WTC11 (cell line): Measurements from ENCODE around the gene CLMN. TPM values are rescaled to one million over a fixed set of nuclear protein-coding genes. Genes with fewer than 3 reads are reported as not detected.

Experiments used
- ATAC-seq: fragments of 200-7000 bp; cut with Tn5 transposase; 2 replicates; pipeline ENCODE4 v1.10.0; 2021; ENCODE audit warnings: mild to moderate bottlenecking, moderate library complexity
- CTCF ChIA-PET: fragments of 300-600 bp; sonication (Branson Sonifier 250); formaldehyde crosslinking; loops from one replicate; lab custom pipeline; 2021; ENCODE audit warnings: antibody characterized with exemption; lab: Charles Lee
- POLR2A ChIA-PET: fragments of 350-600 bp; sonication (Branson Sonifier 250); formaldehyde crosslinking; loops from one replicate; lab custom pipeline; 2021; ENCODE audit warnings: antibody characterized with exemption; lab: Charles Lee
- DNase-seq: peaks from one replicate; pipeline ENCODE4 v3.0.0; 2021; ENCODE audit warnings: low spot score
- H3K27ac Mint-ChIP-seq: 2 replicates; pipeline ENCODE4 v1.8.0; 2021; ENCODE audit warnings: mixed read lengths
- H3K27me3 Mint-ChIP-seq: 2 replicates; pipeline ENCODE4 v1.8.0; 2021; ENCODE audit warnings: low read depth, mild to moderate bottlenecking, moderate library complexity, mixed read lengths
- H3K36me3 Mint-ChIP-seq: 2 replicates; pipeline ENCODE4 v1.8.0; 2021; ENCODE audit warnings: mixed read lengths
- H3K4me1 Mint-ChIP-seq: 2 replicates; pipeline ENCODE4 v1.8.0; 2022; ENCODE audit warnings: mixed read lengths
- H3K4me3 Mint-ChIP-seq: 2 replicates; pipeline ENCODE4 v1.8.0; 2021; ENCODE audit warnings: mild to moderate bottlenecking, moderate library complexity, mixed read lengths
- H3K9me3 Mint-ChIP-seq: 2 replicates; pipeline ENCODE4 v1.8.0; 2021; ENCODE audit warnings: mixed read lengths
- AFF4 ChIP-seq: sonication (generic); formaldehyde crosslinking; IDR thresholded peaks from 2 replicates; pipeline ENCODE4 v1.8.1; 2023; ENCODE audit warnings: mild to moderate bottlenecking, missing genetic modification reagents, borderline replicate concordance
- ATF3 ChIP-seq: sonication (generic); formaldehyde crosslinking; conservative IDR thresholded peaks from 2 replicates; pipeline ENCODE4 v1.8.1; 2022; ENCODE audit warnings: mild to moderate bottlenecking, missing genetic modification reagents
- ESRRA ChIP-seq: sonication (generic); formaldehyde crosslinking; IDR thresholded peaks from 2 replicates; pipeline ENCODE4 v1.8.1; 2022; ENCODE audit warnings: mild to moderate bottlenecking, missing genetic modification reagents, borderline replicate concordance
- FOXP1 ChIP-seq: sonication (generic); formaldehyde crosslinking; IDR thresholded peaks from 2 replicates; pipeline ENCODE4 v1.8.0; 2022; ENCODE audit warnings: missing genetic modification reagents, mild to moderate bottlenecking, moderate library complexity, borderline replicate concordance
- FOXP4 ChIP-seq: sonication (generic); formaldehyde crosslinking; IDR thresholded peaks from 2 replicates; pipeline ENCODE4 v1.8.0; 2022; ENCODE audit warnings: mild to moderate bottlenecking, missing genetic modification reagents
- GRHL2 ChIP-seq: fragments of 250-450 bp; sonication (Bioruptor Pico); IDR thresholded peaks from 2 replicates; pipeline ENCODE4 v1.8.0; 2022; ENCODE audit warnings: mild to moderate bottlenecking, moderate library complexity; ENCODE audit not compliant: insufficient replicate concordance, severe bottlenecking
- HMGXB4 ChIP-seq: sonication (generic); formaldehyde crosslinking; IDR thresholded peaks from 2 replicates; pipeline ENCODE4 v1.8.1; 2023; ENCODE audit warnings: mild to moderate bottlenecking, moderate library complexity, missing genetic modification reagents
- MLX ChIP-seq: sonication (generic); formaldehyde crosslinking; IDR thresholded peaks from 2 replicates; pipeline ENCODE4 v1.8.1; 2023; ENCODE audit warnings: mild to moderate bottlenecking, missing genetic modification reagents, moderate library complexity
- MYBL2 ChIP-seq: sonication (generic); formaldehyde crosslinking; IDR thresholded peaks from 2 replicates; pipeline ENCODE4 v1.8.1; 2023; ENCODE audit warnings: mild to moderate bottlenecking, moderate library complexity, missing genetic modification reagents
- NFE2L1 ChIP-seq: sonication (generic); formaldehyde crosslinking; IDR thresholded peaks from 2 replicates; pipeline ENCODE4 v1.8.1; 2023; ENCODE audit warnings: missing genetic modification reagents
- NR2C2 ChIP-seq: sonication (generic); formaldehyde crosslinking; IDR thresholded peaks from 2 replicates; pipeline ENCODE4 v1.8.0; 2022; ENCODE audit warnings: mild to moderate bottlenecking, missing genetic modification reagents
- NR3C1 ChIP-seq: sonication (generic); formaldehyde crosslinking; conservative IDR thresholded peaks from 2 replicates; pipeline ENCODE4 v1.8.1; 2023; ENCODE audit warnings: low read depth, mild to moderate bottlenecking, missing genetic modification reagents
- SOX15 ChIP-seq: fragments of 250-450 bp; sonication (Bioruptor Pico); IDR thresholded peaks from 2 replicates; pipeline ENCODE4 v1.9.0; 2021; ENCODE audit warnings: mild to moderate bottlenecking
- USF1 ChIP-seq: sonication (generic); formaldehyde crosslinking; IDR thresholded peaks from 2 replicates; pipeline ENCODE4 v1.8.0; 2022; ENCODE audit warnings: mild to moderate bottlenecking, missing genetic modification reagents
- ZNF416 ChIP-seq: fragments of 250-450 bp; sonication (Bioruptor Pico); IDR thresholded peaks from 2 replicates; pipeline ENCODE4 v1.9.0; 2021; ENCODE audit warnings: mild to moderate bottlenecking, inconsistent platforms
- ZNF425 ChIP-seq: fragments of 250-450 bp; sonication (Bioruptor Pico); conservative IDR thresholded peaks from 2 replicates; pipeline ENCODE4 v1.9.0; 2021; ENCODE audit warnings: mild to moderate bottlenecking
- ZNF512 ChIP-seq: sonication (generic); formaldehyde crosslinking; IDR thresholded peaks from 2 replicates; pipeline ENCODE4 v1.8.1; 2022; ENCODE audit warnings: missing genetic modification reagents, borderline replicate concordance
- ZNF671 ChIP-seq: fragments of 250-450 bp; sonication (Bioruptor Pico); IDR thresholded peaks from 2 replicates; pipeline ENCODE4 v1.8.0; 2021; ENCODE audit warnings: mild to moderate bottlenecking
- ZSCAN18 ChIP-seq: fragments of 250-450 bp; sonication (Bioruptor Pico); IDR thresholded peaks from 2 replicates; pipeline ENCODE4 v2.1.2; 2022; ENCODE audit warnings: mild to moderate bottlenecking, moderate library complexity
- total RNA-seq: library from RNA; stranded (reverse); gene quantifications from 3 replicates; pipeline ENCODE4 v1.2.3, GENCODE V29; 2021

The CLMN gene
- total RNA-seq, 1 experiment from 2014 or later: 12.2 TPM

- TF ChIP-seq AFF4 (no peak), NR3C1 (no peak)
- TF ChIP-seq, all 79 proteins: peak for 0
These were observed 12.2 kb upstream of the CLMN start (continued) for GRCh38 chr14:95331708-95332408.

GRCh38 chr14:95330591-95331370, 11.1 kb upstream of the CLMN start:
- CTCF ChIA-PET: interaction anchor here (1.0 kb wide), 1 partner anchor 31 kb away, joined by 3 read pairs; no protein-coding TSS in a partner anchor
- Mint-ChIP-seq H3K27ac (no peak overlapping the region), H3K4me1 (no peaks in the 10 kb centered on the region), H3K9me3 (peaks cover 20% of the 10 kb centered on the region; the same call in 1 of the 2 replicates)
- no peak for ATAC-seq
- POLR2A ChIA-PET: no interaction called here
- TF ChIP-seq MYBL2 (no peak), GRHL2 (CRISPR knock-in tag) (no peak), NFE2L1 (CRISPR knock-in tag) (no peak), ESRRA (CRISPR knock-in tag) (no peak), ZNF425 (CRISPR knock-in tag) (no peak), FOXP4 (CRISPR knock-in tag) (no peak), ZNF416 (CRISPR knock-in tag) (no peak), ZNF512 (CRISPR knock-in tag) (no peak), ZNF671 (CRISPR knock-in tag) (no peak), NR2C2 (no peak), FOXP1 (CRISPR knock-in tag) (no peak), HMGXB4 (no peak), MLX (CRISPR knock-in tag) (no peak), ZSCAN18 (no peak), ATF3 (CRISPR knock-in tag) (no peak), USF1 (CRISPR knock-in tag) (no peak), SOX15 (no peak)
- TF ChIP-seq, all 79 proteins: peak for 0
- H3K4me3 Mint-ChIP-seq: no peak overlapping the region
- no peak for DNase-seq
- peaks cover 5% of the 10 kb centered on the region; the same call in 1 of the 2 replicates for H3K27me3 Mint-ChIP-seq
- H3K36me3 Mint-ChIP-seq: peaks cover 7% of the 10 kb centered on the region
